ENCODE measurements around the gene UQCC5.

DNA sequence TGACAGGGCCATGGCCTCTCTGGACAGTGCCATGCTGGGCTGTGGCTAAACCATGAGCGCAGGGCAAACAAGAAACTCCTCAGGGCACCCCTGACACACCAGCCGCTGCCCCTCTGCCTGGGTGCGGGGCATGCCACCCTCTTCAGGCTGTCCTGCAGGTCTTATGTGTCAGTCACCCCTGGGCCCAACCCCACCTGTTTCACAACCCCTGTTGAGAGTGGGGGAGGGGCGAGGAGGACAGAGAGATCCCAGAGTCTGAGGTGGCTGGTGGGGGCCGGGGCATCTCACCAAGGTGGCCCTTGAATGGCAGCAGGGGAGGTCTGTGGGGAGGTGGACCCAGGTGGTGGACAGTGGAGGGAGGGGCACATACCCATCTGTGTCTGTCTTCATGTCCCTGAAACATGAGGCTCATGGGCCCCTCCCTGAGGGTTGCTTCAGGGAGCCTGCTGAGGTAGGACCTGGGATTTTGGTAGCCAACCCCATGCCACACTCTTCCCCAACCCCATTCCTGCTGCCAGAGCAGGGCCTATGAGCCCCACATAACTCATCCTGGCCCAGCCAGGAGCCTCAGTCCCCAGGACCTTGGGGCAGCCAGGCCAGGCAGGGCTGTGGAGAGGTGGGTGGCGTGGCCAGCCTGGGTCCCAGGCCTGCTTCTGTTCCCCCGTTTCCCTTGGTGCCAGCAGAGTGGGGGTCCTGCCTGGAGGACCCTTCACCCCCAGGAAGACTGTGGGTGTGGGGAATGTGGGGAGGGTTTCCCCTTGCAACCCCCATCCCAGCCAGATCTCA lies 43.0 kb upstream of the UQCC5 start:
- TF ChIP-seq, protein P1, sequence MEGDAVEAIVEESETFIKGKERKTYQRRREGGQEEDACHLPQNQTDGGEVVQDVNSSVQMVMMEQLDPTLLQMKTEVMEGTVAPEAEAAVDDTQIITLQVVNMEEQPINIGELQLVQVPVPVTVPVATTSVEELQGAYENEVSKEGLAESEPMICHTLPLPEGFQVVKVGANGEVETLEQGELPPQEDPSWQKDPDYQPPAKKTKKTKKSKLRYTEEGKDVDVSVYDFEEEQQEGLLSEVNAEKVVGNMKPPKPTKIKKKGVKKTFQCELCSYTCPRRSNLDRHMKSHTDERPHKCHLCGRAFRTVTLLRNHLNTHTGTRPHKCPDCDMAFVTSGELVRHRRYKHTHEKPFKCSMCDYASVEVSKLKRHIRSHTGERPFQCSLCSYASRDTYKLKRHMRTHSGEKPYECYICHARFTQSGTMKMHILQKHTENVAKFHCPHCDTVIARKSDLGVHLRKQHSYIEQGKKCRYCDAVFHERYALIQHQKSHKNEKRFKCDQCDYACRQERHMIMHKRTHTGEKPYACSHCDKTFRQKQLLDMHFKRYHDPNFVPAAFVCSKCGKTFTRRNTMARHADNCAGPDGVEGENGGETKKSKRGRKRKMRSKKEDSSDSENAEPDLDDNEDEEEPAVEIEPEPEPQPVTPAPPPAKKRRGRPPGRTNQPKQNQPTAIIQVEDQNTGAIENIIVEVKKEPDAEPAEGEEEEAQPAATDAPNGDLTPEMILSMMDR (conservative IDR thresholded peaks at IDR 0.05; ENCODE audit: low read depth, low read length), result no peak
- no peak for TF ChIP-seq EZH2 (IDR thresholded peaks at IDR 0.05; ENCODE audit: borderline replicate concordance, low read depth, low read length, poor library complexity, severe bottlenecking)

Data from A673 (cell line).